CD14-positive monocyte (primary cell): ENCODE results near the gene VPS35L. TPM values are rescaled to one million over a fixed set of nuclear protein-coding genes. Genes with fewer than 3 reads are reported as not detected.

ENCODE experiments used
- DNase-seq, 3 donors: peaks; one replicate each; pipeline ENCODE4 v3.0.0-alpha.2; 2011 to 2022
- H2AFZ ChIP-seq: 2 replicates; pipeline ENCODE4 v1.6.0; 2012; ENCODE audit warnings: mild to moderate bottlenecking, low read depth, low read length, inconsistent platforms; ENCODE audit not compliant: insufficient read depth, poor library complexity, severe bottlenecking
- H3K27ac ChIP-seq, 2 donors: 1 replicate in 1 of 2; 2 replicates in 1 of 2; pipeline ENCODE4 v1.5.1; 2012 to 2013; ENCODE audit warnings: low read length in 2 of 2, control low read depth in 1 of 2, inconsistent platforms in 1 of 2, low read depth in 1 of 2, mild to moderate bottlenecking in 1 of 2
- H3K27me3 ChIP-seq, 2 donors: one replicate each; pipeline versions ENCODE4 v1.6.0 to v1.6.1; 2011 to 2013; ENCODE audit warnings: low read length in 2 of 2; ENCODE audit not compliant: control insufficient read depth in 2 of 2, insufficient read depth in 2 of 2
- H3K36me3 ChIP-seq, 2 donors: replicated peaks in 1 of 2; 1 replicate in 1 of 2; 2 replicates in 1 of 2; pipeline versions ENCODE4 v1.5.1 to v1.6.1; 2012 to 2013; ENCODE audit warnings: low read length in 2 of 2, control low read depth in 1 of 2, inconsistent platforms in 1 of 2, mild to moderate bottlenecking in 1 of 2; ENCODE audit not compliant: insufficient read depth in 2 of 2, control insufficient read depth in 1 of 2
- H3K4me1 ChIP-seq, 2 donors: 1 replicate in 1 of 2; 2 replicates in 1 of 2; pipeline versions ENCODE4 v1.5.1 to v1.6.1; 2012 to 2013; ENCODE audit warnings: low read length in 2 of 2, control low read depth in 1 of 2, inconsistent platforms in 1 of 2, mild to moderate bottlenecking in 1 of 2, moderate library complexity in 1 of 2; ENCODE audit not compliant: insufficient read depth in 2 of 2, control insufficient read depth in 1 of 2
- H3K4me2 ChIP-seq: replicated peaks from 2 replicates; pipeline ENCODE3; 2012; ENCODE audit warnings: low read length, moderate library complexity, mild to moderate bottlenecking; ENCODE audit not compliant: poor library complexity, severe bottlenecking; ENCODE audit errors: extremely low read depth
- H3K4me3 ChIP-seq, 3 experiments: fragments of 200-600 bp in 1 of 3; sonication (generic) in 1 of 3; replicated peaks in 1 of 3; 1 replicate in 2 of 3; 2 replicates in 1 of 3; pipeline ENCODE4 v1.5.1; 2011 to 2013; ENCODE audit warnings: low read length in 3 of 3, mild to moderate bottlenecking in 3 of 3, control low read depth in 2 of 3, low read depth in 2 of 3, inconsistent platforms in 1 of 3, moderate library complexity in 1 of 3
- H3K79me2 ChIP-seq: 2 replicates; pipeline ENCODE4 v1.6.0; 2012; ENCODE audit warnings: mild to moderate bottlenecking, control low read depth, inconsistent platforms, low read length, moderate library complexity; ENCODE audit not compliant: insufficient read depth
- H3K9ac ChIP-seq: 2 replicates; pipeline ENCODE4 v1.6.0; 2017; ENCODE audit warnings: low read length, mild to moderate bottlenecking; ENCODE audit not compliant: insufficient read depth, poor library complexity, severe bottlenecking
- H3K9me3 ChIP-seq, 2 donors: replicated peaks in 1 of 2; 1 replicate in 1 of 2; 2 replicates in 1 of 2; pipeline versions ENCODE4 v1.5.1 to v1.6.1; 2012 to 2013; ENCODE audit warnings: low read length in 2 of 2, control low read depth in 1 of 2; ENCODE audit not compliant: control insufficient read depth in 1 of 2, insufficient read depth in 1 of 2
- H4K20me1 ChIP-seq: 2 replicates; pipeline ENCODE4 v1.6.0; 2012; ENCODE audit warnings: mild to moderate bottlenecking, low read length, control low read depth, moderate library complexity; ENCODE audit not compliant: insufficient read depth
- H3K27ac Mint-ChIP-seq, 7 donors: one replicate each; pipeline ENCODE4 v1.8.0; 2020; ENCODE audit warnings: mild to moderate bottlenecking in 7 of 7, mixed read lengths in 7 of 7, moderate library complexity in 6 of 7, inconsistent platforms in 2 of 7
- H3K27me3 Mint-ChIP-seq, 3 donors: one replicate each; pipeline ENCODE4 v1.8.0; 2021 to 2022; ENCODE audit warnings: low read depth in 3 of 3, mild to moderate bottlenecking in 3 of 3, mixed read lengths in 3 of 3, moderate library complexity in 3 of 3, inconsistent platforms in 1 of 3
- H3K36me3 Mint-ChIP-seq, 2 donors: one replicate each; pipeline ENCODE4 v1.8.0; 2020; ENCODE audit warnings: mixed read lengths in 2 of 2, inconsistent platforms in 1 of 2, mild to moderate bottlenecking in 1 of 2
- H3K4me1 Mint-ChIP-seq: one replicate; pipeline ENCODE4 v1.8.0; 2020; ENCODE audit warnings: mild to moderate bottlenecking, mixed read lengths
- H3K4me3 Mint-ChIP-seq, 2 donors: one replicate each; pipeline ENCODE4 v1.8.0; 2020; ENCODE audit warnings: mild to moderate bottlenecking in 2 of 2, mixed read lengths in 2 of 2, moderate library complexity in 1 of 2
- H3K9me3 Mint-ChIP-seq, 7 donors: one replicate each; pipeline ENCODE4 v1.8.0; 2020 to 2022; ENCODE audit warnings: mixed read lengths in 7 of 7, mild to moderate bottlenecking in 6 of 7, moderate library complexity in 6 of 7, inconsistent platforms in 2 of 7
- WGBS: methylation state at CpG from one replicate; pipeline ENCODE4 v1.1.5; 2013; ENCODE audit warnings: missing lambda C conversion rate; ENCODE audit not compliant: insufficient coverage; 5-methylcytosine and 5-hydroxymethylcytosine counted together
- intact Hi-C, 2 donors: fragments of 100-400 bp; cut with micrococcal nuclease; formaldehyde crosslinking; loops; one replicate each; pipeline versions ENCODE4 v1.15.0 to v1.15.1; 2023
- polyA plus RNA-seq, 3 donors: library from polyadenylated mRNA; depleted of rRNA in 1 of 3; unstranded in 2 of 3; stranded (reverse) in 1 of 3; fragments of 300-500 nt in 2 of 3; fragments of >200 nt in 1 of 3; fragmentation: Illumina TruSeq in 2 of 3; gene quantifications; 1 replicate in 2 of 3; 2 replicates in 1 of 3; pipeline ENCODE4 v1.2.3, GENCODE V29; 2012 to 2021
- TF ChIP-seq, protein P1 (sequence below): fragments of 200-600 bp; IDR thresholded peaks from one replicate; pipeline ENCODE4 v1.8.0; 2022; ENCODE audit warnings: antibody characterized with exemption, mild to moderate bottlenecking

VPS35L gene
- polyA plus RNA-seq, 3 donors, result 29.7 to 51.4 (median 48.8) TPM

DNA sequence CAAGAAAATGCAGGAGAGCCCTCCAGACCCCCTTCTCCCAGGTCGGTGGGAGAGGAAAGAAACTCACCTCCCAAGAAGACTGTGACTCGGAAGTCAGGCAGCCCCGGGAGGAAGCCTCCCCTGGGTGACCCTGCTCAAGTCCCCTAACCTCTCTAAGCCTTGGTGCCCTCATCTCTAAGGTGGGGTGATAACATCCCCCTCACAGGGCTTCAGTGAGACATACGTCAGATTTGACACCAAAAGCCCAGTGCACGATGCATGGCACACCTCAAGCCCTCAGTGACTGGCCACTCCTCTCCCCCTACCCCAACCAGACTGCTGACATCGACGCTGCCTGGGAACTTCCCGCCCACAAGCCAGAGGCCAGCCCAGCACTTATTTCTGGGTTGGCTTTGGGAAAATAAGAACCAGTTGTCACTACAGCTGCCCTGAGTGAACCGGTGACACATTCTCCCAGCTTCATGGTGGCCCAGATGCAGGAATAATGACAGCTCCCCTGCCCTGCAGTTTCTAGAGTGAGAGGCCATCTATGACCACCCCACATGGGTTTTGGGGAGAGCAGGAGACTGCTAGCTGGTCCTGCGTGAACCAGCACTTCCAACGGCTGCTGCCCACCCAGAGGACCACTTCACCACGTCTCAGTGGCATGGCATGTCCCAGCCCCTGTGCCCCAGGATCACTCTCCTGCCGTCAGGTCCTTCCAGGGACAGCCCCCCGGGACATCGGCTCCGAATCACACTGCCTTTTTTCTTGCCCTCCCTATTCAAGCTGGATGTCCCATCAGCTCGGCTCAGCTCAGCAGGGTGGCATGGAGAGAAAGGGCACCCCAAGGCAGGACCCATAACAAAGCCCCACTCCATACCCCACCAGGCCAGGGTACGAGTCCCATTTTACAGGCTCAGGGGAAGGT, 153.0 kb downstream of the VPS35L start:
- Mint-ChIP-seq H3K9me3 (peaks cover 0 to 3% (median 0%) of the 10 kb centered on the region in 7 donors), H3K36me3 (peaks cover 57 to 71% of the 10 kb centered on the region in 2 donors)
- TF ChIP-seq, protein P1, sequence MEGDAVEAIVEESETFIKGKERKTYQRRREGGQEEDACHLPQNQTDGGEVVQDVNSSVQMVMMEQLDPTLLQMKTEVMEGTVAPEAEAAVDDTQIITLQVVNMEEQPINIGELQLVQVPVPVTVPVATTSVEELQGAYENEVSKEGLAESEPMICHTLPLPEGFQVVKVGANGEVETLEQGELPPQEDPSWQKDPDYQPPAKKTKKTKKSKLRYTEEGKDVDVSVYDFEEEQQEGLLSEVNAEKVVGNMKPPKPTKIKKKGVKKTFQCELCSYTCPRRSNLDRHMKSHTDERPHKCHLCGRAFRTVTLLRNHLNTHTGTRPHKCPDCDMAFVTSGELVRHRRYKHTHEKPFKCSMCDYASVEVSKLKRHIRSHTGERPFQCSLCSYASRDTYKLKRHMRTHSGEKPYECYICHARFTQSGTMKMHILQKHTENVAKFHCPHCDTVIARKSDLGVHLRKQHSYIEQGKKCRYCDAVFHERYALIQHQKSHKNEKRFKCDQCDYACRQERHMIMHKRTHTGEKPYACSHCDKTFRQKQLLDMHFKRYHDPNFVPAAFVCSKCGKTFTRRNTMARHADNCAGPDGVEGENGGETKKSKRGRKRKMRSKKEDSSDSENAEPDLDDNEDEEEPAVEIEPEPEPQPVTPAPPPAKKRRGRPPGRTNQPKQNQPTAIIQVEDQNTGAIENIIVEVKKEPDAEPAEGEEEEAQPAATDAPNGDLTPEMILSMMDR, result no peak

DNA sequence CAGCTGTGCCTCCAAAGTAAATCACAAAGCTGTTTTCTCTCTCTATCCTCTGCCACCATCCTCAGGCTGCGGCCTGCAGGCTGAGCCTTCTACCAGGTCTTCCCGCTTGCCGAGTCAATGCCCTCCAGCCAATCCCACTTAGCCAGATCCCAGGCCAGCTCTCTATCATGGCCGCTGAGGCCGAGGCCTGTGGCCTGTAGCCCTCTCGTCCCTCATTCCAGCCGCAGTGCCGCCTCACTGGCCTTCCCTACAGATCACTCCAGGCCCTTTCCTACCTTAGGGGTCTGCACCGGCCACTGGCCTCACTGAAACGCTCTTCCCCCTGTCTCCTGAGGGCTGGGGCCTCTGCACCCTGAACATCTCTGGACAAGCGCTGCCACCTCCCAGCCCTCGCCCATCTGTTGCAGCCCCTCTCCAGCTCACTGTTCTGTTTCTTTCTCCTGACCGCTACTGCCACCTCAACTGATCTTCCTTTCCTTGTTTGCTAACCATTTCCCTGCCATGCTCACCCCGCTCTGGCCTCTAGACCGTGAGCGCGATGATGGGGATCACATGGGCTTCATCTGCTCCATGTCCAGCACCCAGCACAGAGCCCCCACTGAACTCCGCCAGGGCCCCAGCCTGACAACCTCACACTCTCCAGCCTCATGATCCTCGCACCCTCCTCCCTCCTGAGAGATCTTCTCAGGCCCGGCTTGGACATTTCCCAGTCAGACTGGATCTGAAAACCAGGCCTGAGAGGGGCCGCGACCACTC, 154.1 kb downstream of the VPS35L start:
- TF ChIP-seq, protein P1, result no peak
- H3K9me3 Mint-ChIP-seq, result no peaks in the 10 kb centered on the region
- no peaks in the 10 kb centered on the region for H3K4me1 Mint-ChIP-seq
- H3K27me3 Mint-ChIP-seq, result no peaks in the 10 kb centered on the region
- Histone ChIP-seq H3K27me3 (no peaks in the 10 kb centered on the region), H3K36me3 (peaks cover 41 to 67% of the 10 kb centered on the region in 2 donors), H3K4me2 (no peak overlapping the region), H3K4me3 (no peak overlapping the region), H2AFZ (no peak overlapping the region), H4K20me1 (no peaks in the 10 kb centered on the region), H3K79me2 (no peaks in the 10 kb centered on the region), H3K4me1 (no peaks in the 10 kb centered on the region), H3K27ac (no peak overlapping the region), H3K9ac (no peak overlapping the region), H3K9me3 (no peaks in the 10 kb centered on the region)
- WGBS, result over 99% methylated on average over 20 of the region's 22 CpGs
- peak overlapping the region in 3 of 7 donors; percentile 5 to 76 (median 51) for H3K27ac Mint-ChIP-seq
- H3K36me3 Mint-ChIP-seq, result peaks cover 57 to 69% of the 10 kb centered on the region in 2 donors
- no peak overlapping the region for H3K4me3 Mint-ChIP-seq
- intact Hi-C loops, result loop anchor here in 1 of 2 donors (10.0 kb wide), 1 partner anchor 645 kb away; the partner anchor contains the start of gene COQ7
- no peak for DNase-seq

More for the DNA sequence above, 153.0 kb downstream of the VPS35L start:
- Histone ChIP-seq H3K4me3 (no peak overlapping the region), H3K9me3 (no peaks in the 10 kb centered on the region), H3K4me2 (no peak overlapping the region), H3K4me1 (peaks cover 0 to under 1% of the 10 kb centered on the region in 2 donors), H3K27me3 (no peaks in the 10 kb centered on the region), H3K27ac (no peak overlapping the region), H4K20me1 (no peaks in the 10 kb centered on the region), H3K36me3 (peaks cover 44 to 67% of the 10 kb centered on the region in 2 donors), H3K9ac (no peak overlapping the region), H2AFZ (no peak overlapping the region), H3K79me2 (no peaks in the 10 kb centered on the region)
- WGBS, result 91% methylated on average over 15 of the region's 18 CpGs
- Mint-ChIP-seq H3K27me3 (no peaks in the 10 kb centered on the region), H3K27ac (peak overlapping the region in 2 of 7 donors; percentile 8 to 12), H3K4me1 (peaks cover under 1% of the 10 kb centered on the region), H3K4me3 (no peak overlapping the region)
- DNase-seq, result no peak
- intact Hi-C loops, result no loop called here
